ENCODE results near the gene PCDHA4.

GRCh38 chr5:140808889-140809291, 2.0 kb downstream of the PCDHA4 start:
- TF ChIP-seq CTCF (IDR thresholded peaks at IDR 0.05) (no peak), POLR2AphosphoS5 (IDR thresholded peaks at IDR 0.05) (no peak)
